DMS153 (cell line): ENCODE measurements around the gene TAS2R31.
"Not testable (repeated sequence)": the region's sequence is repeated elsewhere in the genome, so short reads cannot be mapped to it uniquely, and the experiment has no call there.

Experiments
- DNase-seq: peaks from one replicate; lab custom pipeline; 2025; lab: John Stamatoyannopoulos, UW

Gene TAS2R31, protein sequence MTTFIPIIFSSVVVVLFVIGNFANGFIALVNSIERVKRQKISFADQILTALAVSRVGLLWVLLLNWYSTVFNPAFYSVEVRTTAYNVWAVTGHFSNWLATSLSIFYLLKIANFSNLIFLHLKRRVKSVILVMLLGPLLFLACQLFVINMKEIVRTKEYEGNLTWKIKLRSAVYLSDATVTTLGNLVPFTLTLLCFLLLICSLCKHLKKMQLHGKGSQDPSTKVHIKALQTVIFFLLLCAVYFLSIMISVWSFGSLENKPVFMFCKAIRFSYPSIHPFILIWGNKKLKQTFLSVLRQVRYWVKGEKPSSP

DNA sequence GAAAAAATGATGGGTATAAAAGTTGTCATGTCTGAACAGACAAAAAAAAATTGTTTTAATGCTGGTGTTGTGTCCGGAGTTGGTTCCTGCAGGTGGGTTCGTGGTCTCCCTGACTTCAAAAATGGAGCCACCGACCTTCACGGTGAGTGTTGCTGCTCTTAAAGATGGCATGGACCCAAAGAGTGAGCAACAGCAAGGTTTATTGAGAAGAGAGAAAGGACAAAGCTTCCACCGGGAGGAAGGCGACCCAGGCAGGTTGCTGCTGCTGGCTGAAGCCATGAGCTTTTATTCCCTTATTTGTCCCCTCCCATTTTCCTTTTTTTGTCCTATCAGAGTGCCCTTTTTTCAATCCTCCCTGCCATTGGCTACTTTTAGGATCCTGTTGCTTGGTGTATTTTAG, at the start of gene TAS2R31:
TAS2R31 (minus strand) TSS at position 101 of the 400 bp plus-strand sequence; CDS start at position 29, 72 bp downstream.
- no peak for DNase-seq

DNA sequence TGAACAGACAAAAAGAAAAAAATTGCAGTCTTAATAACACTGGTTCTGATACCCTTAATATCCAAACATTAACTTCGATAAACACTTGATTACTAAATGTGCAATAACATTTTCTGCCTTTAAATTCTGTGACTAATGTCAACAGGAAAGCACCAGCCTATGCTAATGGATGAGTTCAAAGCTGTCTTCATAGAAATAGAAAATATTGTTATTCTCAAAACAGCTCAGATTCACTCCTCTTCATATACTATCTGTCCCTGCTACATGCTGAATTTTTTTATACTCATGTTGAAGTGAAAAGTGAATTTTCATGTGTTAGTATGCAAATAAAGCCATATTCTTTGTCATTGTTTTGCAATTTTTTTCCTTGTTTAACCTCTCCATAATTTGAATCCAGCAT, 47.0 kb upstream of the TAS2R31 start:
- no peak for DNase-seq

DNA sequence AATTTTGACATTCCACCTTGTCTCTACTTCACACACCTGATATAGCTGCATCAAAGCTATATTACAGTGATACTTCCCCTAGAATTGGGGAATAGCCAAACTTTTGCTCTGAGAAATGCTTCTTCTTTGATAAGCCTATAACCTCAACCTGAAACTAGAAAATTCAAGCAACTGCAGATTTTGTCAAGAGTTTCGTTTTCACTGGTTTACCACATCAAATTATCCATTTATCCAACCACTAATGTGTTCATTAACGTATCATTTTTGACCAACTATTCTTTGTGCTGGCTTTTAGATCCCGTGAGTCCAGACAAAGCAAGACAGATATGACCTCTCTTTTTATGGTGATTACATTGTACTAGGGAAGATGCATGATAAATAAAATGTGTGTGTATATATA, 44.4 kb upstream of the TAS2R31 start:
- DNase-seq: no peak

DNA sequence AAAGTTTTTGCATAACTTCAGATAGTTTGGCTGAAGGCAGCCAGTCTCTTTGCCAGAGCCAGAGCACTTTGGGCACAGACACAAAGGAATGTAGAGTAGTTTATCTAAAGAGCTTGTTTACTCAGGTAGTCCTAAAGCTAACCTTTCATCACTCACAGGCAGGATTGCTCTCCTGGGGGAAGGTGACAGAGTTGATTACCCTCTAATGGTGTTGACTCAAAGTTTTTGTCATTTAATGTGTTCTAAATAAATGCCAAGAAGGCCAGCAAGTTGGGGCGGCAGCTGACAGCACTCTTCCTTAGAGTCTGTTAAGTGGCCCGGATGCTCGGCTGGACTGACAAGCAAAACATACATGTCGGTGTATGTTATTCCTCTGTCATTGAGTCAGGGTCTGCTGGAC, 40.2 kb upstream of the TAS2R31 start:
- DNase-seq: no peak

DNA sequence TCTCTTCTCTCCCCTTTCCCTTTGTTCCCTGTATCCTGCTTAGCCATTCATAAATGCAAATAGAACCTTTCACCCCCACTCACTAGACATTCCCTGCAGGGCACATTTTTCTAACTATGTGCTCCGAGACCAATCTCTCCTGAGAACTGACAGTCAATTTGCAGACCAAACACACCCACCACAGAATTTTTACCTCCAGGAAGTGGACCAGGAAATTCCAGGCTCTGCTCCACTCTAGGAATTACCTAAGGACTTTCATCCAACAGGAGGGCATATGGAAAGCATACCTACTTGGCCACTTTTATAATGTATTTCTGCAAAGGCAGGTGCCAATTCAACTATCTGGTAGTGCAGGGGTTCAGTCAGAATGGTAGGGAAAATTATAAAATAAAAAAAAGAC, 39.8 kb upstream of the TAS2R31 start:
- no peak for DNase-seq

DNA sequence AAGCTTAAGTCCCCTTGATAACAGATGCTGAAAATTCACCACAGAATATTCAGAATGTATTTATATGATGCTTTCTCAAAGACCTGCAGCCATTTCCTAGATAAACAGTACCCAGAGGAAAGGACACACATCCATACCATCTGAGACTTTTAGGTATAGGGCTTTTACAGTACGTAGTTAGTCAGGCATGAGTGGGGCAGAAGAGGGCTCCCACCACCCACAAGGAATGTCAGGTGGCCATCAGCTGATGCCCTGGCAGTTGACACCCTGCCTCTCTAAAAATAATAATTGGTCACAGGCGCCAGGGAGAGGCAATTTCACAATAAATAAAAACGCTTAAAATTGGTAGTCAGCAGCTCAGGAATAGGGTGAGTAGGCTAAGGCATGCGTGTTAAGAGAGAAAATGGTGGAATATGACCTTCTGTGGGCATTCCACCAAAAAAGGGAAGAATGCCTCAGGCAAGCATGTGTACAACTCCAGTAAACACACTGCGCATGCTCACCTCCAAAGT, 38.7 kb upstream of the TAS2R31 start:
- DNase-seq: no peak

DNA sequence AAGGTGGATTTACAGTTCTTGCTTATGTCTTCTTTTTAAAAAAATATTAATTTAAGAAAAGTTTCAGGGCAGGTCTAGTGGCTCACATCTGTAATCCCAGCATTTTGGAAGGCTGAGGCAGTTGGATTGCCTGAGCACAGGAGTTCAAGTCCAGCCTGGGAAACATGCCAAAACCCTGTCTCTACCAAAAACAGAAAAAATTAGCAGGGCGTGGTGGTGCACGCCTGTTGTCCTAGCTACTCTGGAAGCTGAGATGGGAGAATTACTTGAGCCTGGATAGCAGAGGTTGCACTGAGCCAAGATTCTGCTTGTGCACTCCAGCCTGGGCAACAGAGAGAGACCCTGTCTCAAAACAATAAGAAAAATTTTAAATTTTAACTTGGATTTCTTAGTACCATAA, 36.3 kb upstream of the TAS2R31 start:
- DNase-seq: no peak

DNA sequence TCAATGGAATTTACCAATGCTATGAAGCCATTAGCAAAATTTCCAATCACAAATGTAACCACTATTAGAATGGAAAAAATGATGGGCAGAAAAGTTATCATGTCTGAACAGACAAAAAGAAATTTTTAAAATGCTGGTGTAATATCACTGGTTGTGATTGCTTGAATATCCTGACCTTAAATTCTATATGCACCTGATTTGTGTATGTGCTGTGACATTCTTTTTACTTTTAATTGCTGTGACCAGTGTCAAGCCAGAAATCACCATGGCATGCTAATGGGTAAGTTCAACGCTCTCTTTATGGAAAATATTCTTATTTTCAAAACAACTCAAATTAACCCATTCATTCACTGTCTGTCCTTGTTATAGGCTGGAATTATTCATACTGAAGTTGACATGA, 31.0 kb upstream of the TAS2R31 start, which contains the start of gene TAS2R46:
TAS2R46 (minus strand) TSS at position 101 of the 400 bp plus-strand sequence; CDS start at position 101, 0 bp downstream.
- DNase-seq: not testable (repeated sequence)

DNA sequence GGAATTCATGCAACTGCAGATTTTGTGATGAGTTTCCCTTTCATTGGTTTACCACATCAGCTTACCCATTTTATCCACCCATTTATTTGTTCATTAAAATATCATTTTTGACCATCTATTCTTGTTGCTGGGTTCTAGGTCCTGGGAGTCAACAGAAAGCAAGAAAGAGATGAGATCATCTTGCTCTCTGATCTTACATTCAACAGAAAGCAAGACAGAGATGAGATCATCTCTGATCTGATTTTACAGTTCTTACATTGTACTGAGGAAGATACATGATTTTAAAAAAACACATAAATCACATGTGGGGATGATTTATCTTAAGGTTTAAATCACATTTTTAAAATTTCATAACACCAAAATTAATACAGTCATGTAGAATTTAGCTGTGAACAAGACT, 28.6 kb upstream of the TAS2R31 start:
- DNase-seq: no peak

DNA sequence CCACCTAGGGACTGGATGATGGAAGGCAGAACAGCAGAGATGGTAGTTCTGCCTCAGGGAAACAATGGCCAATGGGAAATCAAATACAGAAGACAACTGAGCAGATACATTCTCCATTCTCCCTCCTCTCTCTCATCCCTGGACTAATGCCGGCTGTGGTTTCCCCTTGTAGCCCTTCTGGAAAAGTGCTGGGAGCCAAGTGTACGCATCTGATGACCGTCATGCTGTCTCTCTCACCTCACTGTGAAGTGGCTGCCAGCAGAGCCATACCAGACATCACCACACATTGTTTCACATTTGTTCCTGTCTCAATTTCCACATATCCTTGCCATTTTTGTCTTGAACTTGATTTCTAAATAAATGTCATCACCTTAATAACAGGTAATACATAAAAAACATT, 27.8 kb upstream of the TAS2R31 start:
- DNase-seq: no peak

DNA sequence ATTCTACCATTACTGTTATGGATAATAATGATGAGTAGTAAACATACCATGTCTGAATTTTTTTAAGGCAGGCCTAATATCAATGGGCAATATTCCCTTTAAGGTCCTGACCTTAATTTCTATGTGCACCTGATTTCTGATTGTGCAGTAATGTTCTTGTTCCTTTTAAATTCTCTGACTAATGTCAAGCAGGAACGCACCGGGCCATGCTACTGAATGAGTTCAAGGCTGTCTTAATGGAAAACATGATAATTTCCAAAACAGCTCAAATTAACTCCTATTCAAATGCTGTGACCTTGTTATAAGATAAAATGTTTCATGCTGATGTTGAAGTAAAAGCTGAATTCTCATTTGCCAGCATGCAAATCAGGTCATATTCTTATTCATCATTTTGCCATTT, 24.1 kb upstream of the TAS2R31 start:
- DNase-seq: no peak

DNA sequence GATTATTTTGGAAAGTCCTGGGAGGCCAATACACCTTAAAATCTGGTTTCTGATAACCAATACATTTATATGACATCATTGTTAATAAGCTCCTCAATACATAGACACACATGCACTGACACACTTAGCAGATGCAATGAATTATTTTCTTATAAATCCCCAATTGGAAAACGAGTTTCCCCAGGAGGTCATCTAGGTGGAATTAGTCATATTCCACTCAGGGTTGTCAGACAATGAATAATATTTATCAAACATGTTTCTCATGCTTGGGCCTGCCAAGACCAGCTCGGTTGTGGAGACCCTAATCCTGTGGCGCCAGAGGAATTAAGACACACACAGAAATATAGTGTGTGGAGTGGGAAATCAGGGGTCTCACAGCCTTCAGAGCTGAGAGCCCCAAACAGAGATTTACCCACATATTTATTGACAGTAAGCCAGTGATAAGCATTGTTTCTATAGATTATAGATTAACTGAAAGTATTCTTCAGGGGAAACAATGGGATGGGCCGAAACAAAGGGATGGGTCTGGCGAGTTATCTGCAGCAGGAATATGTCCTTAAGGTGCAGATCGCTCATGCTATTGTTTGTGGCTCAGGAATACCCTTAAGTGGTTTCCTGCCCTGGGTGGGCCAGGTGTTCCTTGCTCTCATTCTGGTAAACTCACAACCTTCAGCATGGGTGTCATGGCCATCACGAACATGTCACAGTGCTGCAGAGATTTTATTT, 18.8 kb upstream of the TAS2R31 start:
- not testable (repeated sequence) for DNase-seq

DNA sequence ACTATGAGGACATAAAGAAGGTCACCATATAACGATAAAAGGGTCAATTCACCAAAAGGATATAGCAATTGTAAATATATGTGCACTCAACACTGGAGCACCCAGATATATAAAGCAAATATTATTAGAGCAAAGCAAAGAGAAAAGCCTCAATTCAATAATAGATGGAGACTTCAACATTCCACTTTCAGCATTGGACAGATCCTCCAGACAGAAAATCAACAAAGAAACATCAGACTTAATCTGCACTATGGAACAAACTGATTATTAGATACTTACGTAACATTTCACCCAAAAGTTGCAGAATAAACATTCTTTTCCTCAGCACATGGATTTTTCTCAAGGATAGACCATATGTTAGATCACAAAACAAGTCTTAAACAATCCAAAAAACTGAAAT, 10.2 kb upstream of the TAS2R31 start:
- DNase-seq: not testable (repeated sequence)

DNA sequence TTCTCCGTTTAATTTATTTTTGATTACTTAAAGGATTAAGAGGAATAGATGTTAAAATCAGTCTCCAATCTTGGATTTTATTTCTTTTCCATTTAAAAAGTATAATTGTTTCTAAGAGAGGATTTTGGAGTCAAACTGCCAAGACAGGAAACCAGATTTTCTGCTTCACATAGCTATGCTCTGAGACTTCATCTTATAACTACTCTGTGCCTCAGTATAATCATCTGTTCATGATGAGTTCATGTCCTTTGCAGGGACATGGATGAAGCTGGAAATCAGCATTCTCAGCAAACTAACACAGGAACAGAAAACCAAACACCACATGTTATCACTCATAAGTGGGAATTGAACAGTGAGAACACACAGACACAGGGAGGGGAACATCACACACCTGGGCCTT, 9.0 kb upstream of the TAS2R31 start:
- DNase-seq: no peak

DNA sequence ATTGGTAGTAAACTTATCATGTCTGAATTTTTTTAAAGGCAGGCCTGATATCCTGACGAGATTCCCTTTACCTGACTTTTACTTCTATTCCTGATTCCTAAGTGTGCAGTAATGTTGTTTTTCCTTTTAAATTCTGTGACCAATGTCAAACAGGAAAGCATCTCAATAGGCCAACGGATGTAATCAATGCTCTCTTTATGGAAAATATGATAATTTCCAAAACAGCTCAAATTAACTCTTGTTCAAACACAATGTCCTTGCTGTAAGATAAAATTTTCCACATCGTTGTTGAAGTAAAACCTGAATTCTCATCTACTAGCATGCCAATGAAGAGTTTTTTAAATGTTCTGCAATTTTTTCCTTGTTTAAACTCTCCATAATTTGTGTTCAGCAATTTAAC, 8.0 kb upstream of the TAS2R31 start:
- DNase-seq: no peak

DNA sequence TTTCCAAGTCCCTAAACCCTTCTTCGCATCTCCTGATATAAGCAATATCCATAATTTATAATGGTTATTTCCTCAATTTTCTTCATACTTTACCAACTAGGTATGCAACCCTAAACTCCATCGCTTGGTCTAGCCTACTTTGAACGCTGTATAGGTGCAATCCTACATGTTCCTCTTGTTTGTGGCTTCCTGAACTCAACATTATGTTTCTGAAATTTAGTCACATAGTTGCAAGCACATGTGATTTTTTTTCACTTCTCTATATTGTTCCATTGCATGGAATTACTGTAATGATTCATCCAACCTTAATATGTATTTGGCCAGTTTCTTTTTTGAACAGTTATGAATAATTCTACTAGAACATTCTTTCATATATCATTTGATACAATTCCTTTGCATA, 2.8 kb upstream of the TAS2R31 start:
- not testable (repeated sequence) for DNase-seq

DNA sequence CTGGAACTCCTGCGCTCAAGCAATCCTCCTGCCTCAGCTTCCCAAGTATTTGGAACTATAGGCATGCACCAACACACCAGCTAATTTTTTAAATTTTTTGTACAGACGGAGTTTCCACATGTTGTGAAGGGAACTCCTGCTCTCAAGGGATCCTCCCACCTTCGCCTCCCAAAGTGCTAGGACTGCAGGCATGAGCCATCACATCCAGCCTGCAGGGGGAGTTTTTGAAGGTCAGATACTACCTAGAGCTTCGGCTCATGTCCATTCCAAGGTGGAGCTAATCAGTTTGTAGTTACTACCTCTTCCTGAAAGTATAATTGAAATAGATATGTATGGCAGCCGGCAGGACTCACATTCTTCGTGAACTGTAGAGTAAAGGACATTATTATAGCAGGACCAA, 5.1 kb downstream of the TAS2R31 start:
- DNase-seq: no peak

DNA sequence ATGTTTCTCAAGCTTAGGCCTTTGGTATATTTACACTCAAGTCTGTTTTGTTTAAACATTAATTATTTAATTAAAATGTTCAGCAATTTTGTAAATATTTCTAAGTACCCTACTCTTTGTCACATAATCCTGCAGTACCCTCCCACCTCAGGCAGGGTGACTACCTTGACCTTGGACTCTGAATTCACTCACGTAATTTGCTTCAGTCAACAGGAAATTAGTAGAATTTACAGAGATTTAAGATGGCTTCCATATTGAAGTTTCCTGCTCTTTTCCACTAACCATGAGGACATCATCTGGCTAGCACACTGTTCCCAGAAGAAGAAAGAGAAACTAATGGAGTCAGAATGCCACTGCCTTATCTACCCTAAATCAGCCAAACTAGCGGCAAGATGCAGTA, 7.8 kb downstream of the TAS2R31 start:
- DNase-seq: no peak

DNA sequence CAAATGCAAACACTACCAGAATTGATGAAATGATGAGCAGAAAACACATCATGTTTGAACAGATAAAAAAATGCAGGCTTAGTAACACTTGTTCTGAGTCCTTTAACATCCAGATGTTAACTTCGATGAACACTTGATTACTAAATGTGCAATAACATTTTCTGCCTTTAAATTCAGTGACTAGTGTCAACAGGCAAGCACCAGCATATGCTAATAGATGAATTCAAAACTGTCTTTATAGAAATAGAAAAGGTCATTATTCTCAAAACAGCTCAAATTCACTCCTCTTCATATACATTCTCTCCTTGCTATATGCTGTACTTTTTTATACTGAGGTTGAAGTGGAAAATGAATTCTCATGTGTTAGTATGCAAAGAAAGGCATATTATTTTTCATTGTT, 8.7 kb downstream of the TAS2R31 start, which contains the start of gene TAS2R19:
TAS2R19 (minus strand) TSS at position 101 of the 400 bp plus-strand sequence; CDS start at position 52, 49 bp downstream.
- no peak for DNase-seq

DNA sequence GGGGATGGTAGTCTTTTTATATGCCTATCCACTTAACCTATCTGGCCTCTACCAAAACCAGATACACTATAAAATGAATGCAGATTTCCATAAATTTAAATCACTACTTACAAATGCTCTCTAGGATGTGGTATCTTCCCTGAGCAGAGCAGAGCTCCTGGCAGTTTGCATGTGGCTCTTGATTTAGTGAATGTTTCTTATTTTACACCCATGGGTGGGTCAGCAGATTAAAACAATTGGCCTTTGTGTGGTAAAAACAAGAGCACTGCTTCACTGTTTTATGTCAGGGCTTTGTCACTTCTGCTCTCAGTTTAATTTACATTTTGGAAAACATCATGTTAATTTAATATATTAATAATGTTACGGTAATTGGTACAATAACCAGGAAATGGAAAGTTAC, 14.3 kb downstream of the TAS2R31 start:
- DNase-seq: no peak

DNA sequence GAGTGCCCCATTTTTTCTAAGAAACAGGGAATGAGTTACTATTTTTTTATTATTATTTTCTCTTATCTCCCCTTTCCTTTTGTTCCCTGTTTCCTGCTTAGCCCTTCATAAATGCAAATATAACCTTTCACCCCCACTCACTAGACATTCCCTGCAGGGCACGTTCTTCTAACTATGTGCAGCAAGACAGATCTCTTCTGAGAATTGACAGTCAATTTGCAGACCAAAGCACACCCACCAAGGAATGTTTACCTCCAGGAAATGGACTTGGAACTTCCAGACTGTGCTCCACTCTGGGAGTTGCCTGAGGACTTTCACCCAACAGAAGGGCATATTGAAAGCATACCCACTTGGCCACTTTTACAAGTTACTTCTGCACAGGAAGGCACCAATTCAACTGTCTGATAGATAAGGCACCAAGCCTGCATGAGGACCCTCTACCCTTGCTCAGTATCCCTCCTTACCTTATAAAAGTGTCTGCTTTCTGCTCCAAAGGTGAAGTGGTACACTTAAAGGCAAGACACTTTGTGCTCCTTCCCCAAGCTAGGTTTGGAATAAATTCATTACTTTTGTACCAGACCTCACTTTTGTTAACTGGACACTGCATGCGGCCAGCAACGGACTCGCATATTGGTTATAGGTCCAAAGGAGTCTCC, 15.3 kb downstream of the TAS2R31 start:
- DNase-seq: no peak

DNA sequence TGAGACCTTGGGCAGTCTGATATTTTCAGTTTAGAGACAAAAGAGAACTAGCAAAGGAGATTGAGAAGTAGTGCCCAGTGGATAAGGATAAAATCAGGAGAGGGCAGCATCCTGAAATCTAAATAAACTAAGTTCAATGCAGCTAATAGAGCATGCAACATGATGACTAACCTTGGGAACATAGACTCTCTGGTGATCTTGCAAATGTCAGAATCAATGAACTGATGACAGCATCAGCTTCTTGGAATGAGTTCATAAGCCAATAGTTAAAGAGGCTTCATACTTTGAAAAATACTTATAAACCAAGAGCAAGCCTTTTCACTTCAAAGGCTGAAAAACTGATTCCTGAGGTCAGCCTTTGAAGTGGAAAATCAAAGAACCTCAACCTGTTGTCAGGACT, 17.0 kb downstream of the TAS2R31 start:
- DNase-seq: no peak

DNA sequence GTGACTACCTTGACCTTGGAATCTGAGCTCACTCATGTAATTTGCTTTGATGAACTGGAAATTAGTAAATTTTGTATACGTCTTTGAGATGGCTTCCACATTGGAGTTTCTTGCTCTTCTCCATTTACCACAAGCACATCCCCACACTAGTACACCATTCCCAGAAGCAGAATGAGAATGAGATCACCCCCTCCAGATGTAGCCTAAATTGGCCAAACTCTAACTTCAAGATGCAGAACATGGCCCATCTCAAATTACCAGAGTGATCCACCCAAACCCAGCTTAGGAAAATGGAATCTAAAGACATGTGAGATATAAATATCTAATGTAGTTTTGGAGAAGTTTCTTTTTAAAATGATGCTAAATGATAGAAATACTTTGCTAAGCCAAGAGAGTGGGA, 23.6 kb downstream of the TAS2R31 start:
- DNase-seq: no peak
